Loucy (cell line): ENCODE measurements around the gene HOXA1.
A peak's percentile ranks its signal among the peaks of the same experiment; 100 is the strongest.

ENCODE experiments used
- H2AFZ ChIP-seq: fragments of 200-600 bp; sonication (generic); 2 replicates; pipeline ENCODE4 v1.6.0; 2016; ENCODE audit warnings: antibody characterized with exemption, mild to moderate bottlenecking, low read length, moderate library complexity
- H3F3A ChIP-seq: fragments of 200-600 bp; 2 replicates; pipeline ENCODE4 v1.6.0; 2016; ENCODE audit warnings: antibody characterized with exemption, low read depth, mild to moderate bottlenecking
- H3K27me3 ChIP-seq: fragments of 200-600 bp; sonication (generic); 2 replicates; pipeline ENCODE4 v1.6.1; 2014; ENCODE audit warnings: low read length, mild to moderate bottlenecking; ENCODE audit not compliant: insufficient read depth, poor library complexity, severe bottlenecking
- H3K36me3 ChIP-seq: fragments of 200-600 bp; sonication (generic); 2 replicates; pipeline ENCODE4 v1.6.1; 2016; ENCODE audit warnings: low read length; ENCODE audit not compliant: insufficient read depth
- H3K4me1 ChIP-seq: fragments of 200-600 bp; sonication (generic); 2 replicates; pipeline ENCODE4 v1.5.1; 2014; ENCODE audit warnings: low read length, mild to moderate bottlenecking; ENCODE audit not compliant: insufficient read depth, poor library complexity, severe bottlenecking
- H3K4me2 ChIP-seq: fragments of 200-600 bp; sonication (generic); 2 replicates; pipeline ENCODE4 v1.6.0; 2014; ENCODE audit warnings: antibody characterized with exemption, low read length, low read depth, mild to moderate bottlenecking; ENCODE audit not compliant: poor library complexity, severe bottlenecking
- H3K4me3 ChIP-seq: fragments of 200-600 bp; sonication (generic); 2 replicates; pipeline ENCODE4 v1.5.1; 2014; ENCODE audit warnings: low read length, mild to moderate bottlenecking, mixed read lengths; ENCODE audit not compliant: poor library complexity, severe bottlenecking
- H3K79me2 ChIP-seq: fragments of 200-600 bp; sonication (generic); 2 replicates; pipeline ENCODE4 v1.6.1; 2014; ENCODE audit warnings: low read length; ENCODE audit not compliant: insufficient read depth
- H3K9ac ChIP-seq: fragments of 200-600 bp; sonication (generic); 2 replicates; pipeline ENCODE4 v1.6.0; 2014; ENCODE audit warnings: mild to moderate bottlenecking, low read depth, low read length, moderate library complexity; ENCODE audit not compliant: poor library complexity, severe bottlenecking
- H3K9me2 ChIP-seq: fragments of 200-600 bp; sonication (generic); replicated peaks from 2 replicates; pipeline ENCODE4 v1.6.1; 2016; ENCODE audit warnings: low read depth, low read length, mixed read lengths
- H3K9me3 ChIP-seq: fragments of 200-600 bp; sonication (generic); 2 replicates; pipeline ENCODE4 v1.6.1; 2014; ENCODE audit warnings: mild to moderate bottlenecking, antibody characterized with exemption, low read length, low read depth; ENCODE audit not compliant: insufficient read depth
- H4K20me1 ChIP-seq: fragments of 200-600 bp; sonication (generic); 2 replicates; pipeline ENCODE4 v1.6.0; 2014; ENCODE audit warnings: antibody characterized with exemption, low read length, mild to moderate bottlenecking; ENCODE audit not compliant: insufficient read depth, poor library complexity, severe bottlenecking
- CTCF ChIP-seq: fragments of 200-600 bp; sonication (generic); conservative IDR thresholded peaks from 2 replicates; pipeline ENCODE4 v1.5.1; 2014; ENCODE audit warnings: mild to moderate bottlenecking, antibody characterized with exemption, low read length
- EZH2phosphoT487 ChIP-seq: fragments of 200-600 bp; IDR thresholded peaks from 2 replicates; pipeline ENCODE4 v1.6.1; 2018; ENCODE audit warnings: antibody characterized with exemption, mild to moderate bottlenecking, moderate library complexity, borderline replicate concordance

Gene HOXA1

GRCh38 chr7:27142580-27143022 is 46.8 kb upstream of the HOXA1 start:
- no peaks in the 10 kb centered on the region for H3K27me3 ChIP-seq
- H3K9ac ChIP-seq, result peak overlapping the region; percentile 86
- H4K20me1 ChIP-seq, result peaks cover 96% of the 10 kb centered on the region
- TF ChIP-seq EZH2phosphoT487 (no peak), CTCF (no peak)
- peaks cover 4% of the 10 kb centered on the region for H3F3A ChIP-seq
- H3K4me1 ChIP-seq, result peaks cover 65% of the 10 kb centered on the region
- H3K79me2 ChIP-seq, result peaks cover 100% of the 10 kb centered on the region
- no peak overlapping the region for H2AFZ ChIP-seq
- H3K4me3 ChIP-seq, result peak overlapping the region; percentile 94
- H3K36me3 ChIP-seq, result peaks cover 88% of the 10 kb centered on the region
- H3K9me2 ChIP-seq, result no peaks in the 10 kb centered on the region
- H3K4me2 ChIP-seq, result peak overlapping the region; percentile 91
- H3K9me3 ChIP-seq, result no peaks in the 10 kb centered on the region

GRCh38 chr7:27141923-27142579 is 46.3 kb upstream of the HOXA1 start:
- peaks cover 100% of the 10 kb centered on the region for H3K79me2 ChIP-seq
- peaks cover 84% of the 10 kb centered on the region for H3K36me3 ChIP-seq
- H3K4me1 ChIP-seq, result peaks cover 65% of the 10 kb centered on the region
- peak overlapping the region; percentile 91 for H3K4me2 ChIP-seq
- H2AFZ ChIP-seq, result no peak overlapping the region
- no peaks in the 10 kb centered on the region for H3K27me3 ChIP-seq
- no peaks in the 10 kb centered on the region for H3K9me3 ChIP-seq
- H4K20me1 ChIP-seq, result peaks cover 96% of the 10 kb centered on the region
- H3K9ac ChIP-seq, result peak overlapping the region; percentile 86
- peak overlapping the region; percentile 94 for H3K4me3 ChIP-seq
- TF ChIP-seq CTCF (no peak), EZH2phosphoT487 (no peak)
- no peaks in the 10 kb centered on the region for H3K9me2 ChIP-seq
- H3F3A ChIP-seq, result peaks cover 4% of the 10 kb centered on the region

GRCh38 chr7:27141137-27141922 is 45.5 kb upstream of the HOXA1 start:
- H3K27me3 ChIP-seq, result no peaks in the 10 kb centered on the region
- peaks cover 96% of the 10 kb centered on the region for H4K20me1 ChIP-seq
- H3K4me2 ChIP-seq, result peak overlapping the region; percentile 91
- TF ChIP-seq EZH2phosphoT487, result no peak
- TF ChIP-seq CTCF, result no peak
- peaks cover 100% of the 10 kb centered on the region for H3K79me2 ChIP-seq
- peaks cover 65% of the 10 kb centered on the region for H3K4me1 ChIP-seq
- H3K4me3 ChIP-seq, result peak overlapping the region; percentile 94
- H3K9me3 ChIP-seq, result no peaks in the 10 kb centered on the region
- no peaks in the 10 kb centered on the region for H3K9me2 ChIP-seq
- peaks cover 79% of the 10 kb centered on the region for H3K36me3 ChIP-seq
- H3F3A ChIP-seq, result peaks cover 4% of the 10 kb centered on the region
- H2AFZ ChIP-seq, result no peak overlapping the region
- H3K9ac ChIP-seq, result peak overlapping the region; percentile 86
